Measurements from ENCODE around the gene NCOR2. TPM values are rescaled to one million over a fixed set of nuclear protein-coding genes. Genes with fewer than 3 reads are reported as not detected.

NCOR2 gene
- total and polyA plus RNA-seq, 7 donors = 44.1 to 164 (median 134) TPM

GRCh38 chr12:124570810-124571209 is 3.4 kb upstream of the NCOR2 start:
- Histone ChIP-seq H3K27me3 (ENCODE audit: insufficient read depth in 3 of 3, low read length in 2 of 3) (no peaks in the 10 kb centered on the region), H3K9me3 (no peaks in the 10 kb centered on the region), H3K27ac (no peak overlapping the region), H3K4me1 (peaks cover 8% of the 10 kb centered on the region), H3K4me3 (no peak overlapping the region), H3K36me3 (ENCODE audit: insufficient read depth in 1 of 2, low read depth in 1 of 2) (no peaks in the 10 kb centered on the region)
- no peak for ATAC-seq
- intact Hi-C loops (cut with DNase I) = loop anchor here in 1 of 2 donors (5.0 kb wide), 1 partner anchor 186 kb away; no protein-coding TSS in a partner anchor
- no peak for TF ChIP-seq CTCF (IDR thresholded peaks at IDR 0.05)
- WGBS, 3 donors = 98 to 100% (median 100%) methylated on average over 1 of the region's 1 CpG
- no peak for DNase-seq

- no peak for TF ChIP-seq CTCF (IDR thresholded peaks at IDR 0.05)
- 83 to 86% (median 83%) methylated on average over 17 of the region's 17 CpGs for WGBS, 3 donors
- intact Hi-C loops (cut with DNase I) = loop anchor here (5.0 kb wide), 6 partner anchors 52 to 198 kb away; no protein-coding TSS in a partner anchor
- H3K4me3 ChIP-seq = no peak overlapping the region
- no peak for DNase-seq
- H3K27ac ChIP-seq = no peak overlapping the region
- ATAC-seq = no peak
- H3K36me3 ChIP-seq (ENCODE audit: insufficient read depth in 1 of 2, low read depth in 1 of 2) = no peaks in the 10 kb centered on the region
- no peaks in the 10 kb centered on the region for H3K27me3 ChIP-seq (ENCODE audit: insufficient read depth in 3 of 3, low read length in 2 of 3)
- peaks cover 17% of the 10 kb centered on the region for H3K4me1 ChIP-seq
- H3K9me3 ChIP-seq = no peaks in the 10 kb centered on the region
Measured at GRCh38 chr12:124569375-124570148, 2.1 kb upstream of the NCOR2 start.

GRCh38 chr12:124568431-124569374 is 1.3 kb upstream of the NCOR2 start:
- Histone ChIP-seq H3K4me3 (peak overlapping the region; percentile 65), H3K9me3 (no peaks in the 10 kb centered on the region), H3K36me3 (ENCODE audit: insufficient read depth in 1 of 2, low read depth in 1 of 2) (no peaks in the 10 kb centered on the region), H3K27ac (peak overlapping the region; percentile 85), H3K27me3 (ENCODE audit: insufficient read depth in 3 of 3, low read length in 2 of 3) (no peaks in the 10 kb centered on the region), H3K4me1 (peaks cover 23% of the 10 kb centered on the region)
- peak; percentile 54 to 67 (median 60) for ATAC-seq
- DNase-seq = peak; percentile 81 to 86
- WGBS, 3 donors = 22 to 32% (median 24%) methylated on average over 25 to 28 of the region's 28 CpGs
- intact Hi-C loops (cut with DNase I) = loop anchor here (1.0 to 5.0 kb wide), 6 partner anchors 51 to 199 kb away; no protein-coding TSS in a partner anchor
- TF ChIP-seq CTCF (IDR thresholded peaks at IDR 0.05) = peak; percentile 37

- H3K27ac ChIP-seq = peak overlapping the region; percentile 85
- intact Hi-C loops (cut with DNase I) = loop anchor here (1.0 to 5.0 kb wide), 7 partner anchors 51 to 199 kb away; no protein-coding TSS in a partner anchor
- peaks cover 29% of the 10 kb centered on the region for H3K4me1 ChIP-seq
Measured at GRCh38 chr12:124567673-124568373, 411 bp upstream of the NCOR2 start.

More at GRCh38 chr12:124567673-124568373, 411 bp upstream of the NCOR2 start:
- DNase-seq = peak; percentile 95 to 96
- no peaks in the 10 kb centered on the region for H3K27me3 ChIP-seq (ENCODE audit: insufficient read depth in 3 of 3, low read length in 2 of 3)
- H3K9me3 ChIP-seq = no peaks in the 10 kb centered on the region
- no peak for TF ChIP-seq CTCF (IDR thresholded peaks at IDR 0.05)
- peak overlapping the region; percentile 65 for H3K4me3 ChIP-seq
- ATAC-seq = peak; percentile 82 to 90 (median 86)
- WGBS, 3 donors = 1 to 2% (median 1%) methylated on average over 22 to 50 of the region's 50 CpGs
- H3K36me3 ChIP-seq (ENCODE audit: insufficient read depth in 1 of 2, low read depth in 1 of 2) = no peaks in the 10 kb centered on the region
